GM21529 (cell line): ENCODE measurements around the gene SEC31A.
A peak's percentile ranks its signal among the peaks of the same experiment; 100 is the strongest.

Experiments
- ATAC-seq: cut with Tn5 transposase; IDR thresholded peaks from one replicate; pipeline ENCODE4 v1.9.1; 2021; ENCODE audit not compliant: unreplicated experiment

SEC31A gene

DNA sequence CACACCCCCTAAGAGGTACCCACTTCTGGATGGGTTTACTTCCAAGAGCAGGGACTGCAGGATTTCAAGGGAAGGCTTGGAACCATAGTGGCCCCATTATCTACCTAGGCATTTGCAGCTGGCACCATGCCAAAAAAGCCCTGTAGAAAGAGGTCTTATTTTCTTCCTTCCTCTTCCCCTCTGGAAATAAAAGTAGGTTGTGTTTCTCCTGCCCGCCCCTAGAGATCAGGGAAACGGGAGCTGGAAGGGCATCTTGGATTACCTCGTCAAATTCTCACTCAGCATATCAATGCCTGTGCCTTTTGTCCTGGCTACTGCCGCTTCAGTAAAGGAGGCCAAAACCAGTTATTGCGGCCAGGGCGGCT is 93.9 kb downstream of the SEC31A start:
- no peak for ATAC-seq

DNA sequence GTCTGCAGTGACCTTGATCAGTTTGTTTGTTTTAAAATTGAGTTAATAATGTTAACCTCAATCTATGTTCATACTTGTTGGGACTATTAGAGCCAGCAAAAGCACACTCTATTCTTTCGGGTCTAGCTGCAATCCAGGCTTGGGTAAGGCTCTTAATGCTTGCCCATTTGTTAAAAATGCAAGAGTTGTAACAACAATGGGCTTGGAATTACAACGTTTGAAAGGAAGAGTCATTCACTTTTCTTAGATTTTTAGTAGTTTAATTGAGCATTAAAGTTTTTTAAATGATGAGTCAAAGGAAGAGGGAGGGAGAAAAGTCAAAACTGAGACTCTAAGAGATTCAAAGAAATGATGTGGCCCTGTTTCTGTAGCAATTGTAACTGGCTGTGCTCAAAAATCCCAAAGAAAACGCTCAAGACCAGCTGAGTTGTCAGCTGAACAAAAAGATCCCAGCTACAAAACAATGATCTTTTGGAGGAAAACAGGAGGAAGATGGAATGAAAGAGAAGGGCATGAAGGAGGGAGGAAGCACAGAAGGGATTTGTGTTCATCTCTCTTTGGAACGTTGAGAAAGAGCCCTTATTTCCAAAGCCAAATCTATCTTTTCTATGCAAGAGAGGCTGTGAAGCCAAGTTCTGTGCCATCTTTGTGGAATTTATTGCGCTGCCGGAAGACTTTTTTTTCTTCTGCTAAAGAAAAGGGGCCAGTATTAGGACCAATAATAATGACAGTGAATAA is 97.9 kb downstream of the SEC31A start:
- ATAC-seq = no peak

DNA sequence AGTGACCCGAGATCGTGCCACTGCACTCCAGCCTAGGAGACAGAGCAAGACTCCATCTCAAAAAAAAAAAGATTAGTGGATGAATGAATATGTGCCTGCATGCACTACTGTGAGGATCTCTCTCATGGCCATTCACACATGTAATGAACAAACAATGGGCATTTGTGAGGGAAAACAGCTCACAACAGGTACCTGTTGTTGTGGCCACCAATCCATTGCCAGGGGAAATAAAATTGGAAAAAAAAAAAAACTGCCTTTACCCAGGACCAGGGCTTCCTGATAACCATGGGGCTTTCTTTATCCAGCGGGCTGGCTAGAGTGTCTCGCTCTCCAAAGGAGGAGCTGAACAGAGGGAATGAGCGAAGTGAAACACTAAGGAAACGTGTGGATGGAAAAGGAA is 99.8 kb downstream of the SEC31A start:
- ATAC-seq = no peak

GRCh38 chr4:82790060-82790660 is 100.8 kb downstream of the SEC31A start:
- ATAC-seq = no peak

DNA sequence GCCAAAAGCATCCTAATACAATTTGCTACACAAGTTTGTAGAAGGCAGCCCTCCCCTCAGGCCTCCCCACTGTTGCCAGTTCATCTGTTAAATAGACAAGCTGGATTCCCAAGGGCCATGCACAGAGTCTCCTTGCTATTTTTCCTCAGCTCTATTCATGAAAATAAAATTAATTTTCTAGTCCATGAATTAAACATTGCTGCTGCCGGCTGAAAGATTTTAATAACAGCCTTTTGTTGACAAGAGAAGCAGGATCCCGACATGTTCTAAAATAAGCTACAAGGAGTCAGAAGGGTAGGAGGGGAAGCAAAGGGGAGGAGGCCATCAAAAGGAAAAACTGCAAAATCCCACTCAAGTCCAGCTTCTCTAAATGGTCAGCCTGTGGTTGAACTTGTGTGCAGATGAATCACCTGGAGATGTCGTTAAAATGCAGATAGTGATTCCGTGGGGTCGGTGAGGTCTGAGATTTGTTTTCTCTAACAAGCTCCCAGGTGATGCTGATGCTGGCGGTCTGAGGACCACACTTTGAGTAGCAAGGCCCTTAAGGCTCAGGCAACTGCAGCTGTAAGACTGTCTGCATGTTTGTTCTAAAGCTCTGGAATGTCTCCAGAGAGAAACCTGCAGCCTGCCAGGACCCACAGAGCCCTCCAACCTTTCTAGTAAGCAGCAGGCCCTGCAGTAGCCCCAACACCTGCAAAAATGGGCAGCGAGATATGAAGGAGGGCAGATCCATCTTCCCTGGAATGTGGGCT is 101.8 kb downstream of the SEC31A start:
- ATAC-seq = no peak

- no peak for ATAC-seq
Observed at GRCh38 chr4:82787342-82787741, 103.6 kb downstream of the SEC31A start.

DNA sequence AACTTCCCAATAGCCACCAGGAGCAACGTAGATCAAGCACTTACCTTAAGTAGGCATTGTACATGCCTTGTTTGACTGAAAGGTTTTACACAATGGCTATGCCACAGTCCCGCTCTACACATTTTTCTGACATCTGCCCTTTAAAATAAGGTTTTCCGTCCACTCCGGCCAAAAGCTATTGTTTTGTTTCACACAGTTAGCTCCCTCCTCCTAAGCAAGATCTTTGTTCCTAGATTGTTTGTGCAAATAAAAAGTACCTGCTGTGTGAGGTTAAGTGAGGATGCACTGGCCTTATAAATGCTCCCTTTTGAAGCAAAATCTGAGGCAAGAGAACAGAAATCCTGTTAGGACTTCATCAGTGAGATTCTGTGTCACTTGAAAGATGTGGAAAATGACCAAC is 104.1 kb downstream of the SEC31A start:
- no peak for ATAC-seq

GRCh38 chr4:82785611-82786400 is 105.1 kb downstream of the SEC31A start:
- ATAC-seq = no peak

DNA sequence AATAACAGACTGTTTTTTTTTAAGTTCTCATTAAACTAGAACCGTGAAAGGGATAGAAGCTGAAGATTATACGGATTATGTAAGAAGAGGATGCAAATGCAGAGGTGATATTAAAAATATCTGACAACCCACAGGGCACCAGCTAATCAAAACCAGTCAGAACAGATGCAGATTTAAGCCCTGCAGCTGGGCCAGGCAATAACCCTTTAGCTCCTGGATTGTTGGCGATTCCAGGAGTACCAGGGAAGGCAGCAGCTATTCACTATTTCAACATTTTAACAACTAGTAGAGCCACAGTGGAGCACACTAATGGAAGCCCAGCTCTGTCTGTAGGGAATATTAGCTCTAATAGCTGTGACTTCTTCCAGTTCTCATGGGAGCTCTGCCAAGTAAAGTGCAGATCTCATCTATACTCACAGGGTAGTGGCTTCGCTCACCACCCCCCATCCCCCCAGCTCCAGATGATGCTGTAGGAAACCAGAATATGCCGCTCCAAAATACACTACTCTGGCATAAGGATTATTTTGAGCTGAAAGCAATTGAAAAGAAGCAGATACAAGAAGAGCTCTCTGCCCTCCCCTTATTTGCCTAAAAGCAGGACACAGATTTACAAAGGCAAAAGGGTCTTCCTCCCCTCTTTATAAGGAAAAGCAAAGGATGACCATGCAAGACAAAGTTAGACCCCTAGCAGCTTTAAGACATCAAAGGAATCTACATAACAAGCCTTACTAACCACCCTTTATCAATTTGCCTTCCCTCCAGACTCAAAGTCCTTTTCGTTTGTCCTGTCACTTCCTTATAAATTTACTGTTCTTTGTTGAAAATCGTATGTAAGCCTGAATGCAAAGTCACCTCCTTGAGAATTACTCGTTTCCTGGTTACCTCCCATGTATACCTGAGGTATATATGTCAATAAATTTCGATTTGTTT is 106.0 kb downstream of the SEC31A start:
- ATAC-seq = no peak

DNA sequence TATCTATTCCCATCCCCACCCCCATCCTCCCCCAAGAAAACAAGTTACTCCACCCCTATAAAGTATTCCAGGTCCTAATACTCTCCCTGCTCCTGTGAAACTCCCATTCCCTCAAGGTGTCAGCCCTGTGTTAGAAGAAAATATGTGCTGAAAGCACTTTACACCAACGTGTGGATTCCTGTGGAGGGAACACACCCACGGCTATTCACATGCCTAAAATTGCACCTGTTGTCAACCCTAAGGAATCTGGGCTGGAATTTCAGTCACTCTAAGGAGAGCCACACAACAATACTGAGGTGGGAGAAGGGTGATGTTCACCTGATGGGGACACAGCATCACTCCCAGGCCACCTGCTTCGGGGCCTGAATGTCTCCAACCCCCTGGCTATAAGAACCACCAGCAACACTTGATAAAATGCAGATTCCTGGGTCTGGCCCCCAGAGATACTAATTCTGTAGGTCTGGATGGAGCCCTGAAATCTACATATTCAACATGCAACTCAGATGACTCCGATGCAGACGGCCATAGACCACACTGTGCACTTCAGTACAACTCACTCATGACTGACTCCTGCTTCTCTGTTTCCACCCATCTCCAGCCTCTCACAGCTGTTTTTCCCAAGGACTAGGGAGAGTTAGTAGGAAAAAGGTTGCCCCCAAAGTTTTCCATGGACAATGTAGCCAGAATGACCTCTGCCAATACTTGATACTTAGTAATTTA is 108.2 kb downstream of the SEC31A start:
- no peak for ATAC-seq

DNA sequence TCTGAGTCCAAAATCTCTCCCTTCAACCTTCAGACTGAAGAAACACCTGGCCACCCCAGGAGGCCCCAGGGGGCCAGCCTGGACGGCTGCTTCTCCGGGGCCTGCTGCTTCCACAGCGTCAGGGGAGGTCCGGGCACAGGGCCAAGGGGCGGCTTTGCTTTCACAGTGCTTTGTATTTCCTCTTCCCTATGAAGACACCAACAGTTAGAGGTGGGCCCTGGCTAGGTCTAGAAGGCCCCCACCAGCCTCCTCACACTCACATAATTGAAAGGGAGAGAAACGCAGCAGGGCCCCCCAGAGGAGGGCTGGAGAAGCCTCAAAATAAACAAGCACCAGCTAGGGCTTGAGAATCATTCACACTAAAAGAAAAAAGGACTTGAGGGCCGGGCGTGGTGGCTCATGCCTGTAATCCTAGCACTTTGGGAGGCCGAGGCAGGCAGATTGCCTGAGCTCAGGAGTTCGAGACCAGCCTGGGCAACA is 110.2 kb downstream of the SEC31A start:
- ATAC-seq = peak; percentile 67

DNA sequence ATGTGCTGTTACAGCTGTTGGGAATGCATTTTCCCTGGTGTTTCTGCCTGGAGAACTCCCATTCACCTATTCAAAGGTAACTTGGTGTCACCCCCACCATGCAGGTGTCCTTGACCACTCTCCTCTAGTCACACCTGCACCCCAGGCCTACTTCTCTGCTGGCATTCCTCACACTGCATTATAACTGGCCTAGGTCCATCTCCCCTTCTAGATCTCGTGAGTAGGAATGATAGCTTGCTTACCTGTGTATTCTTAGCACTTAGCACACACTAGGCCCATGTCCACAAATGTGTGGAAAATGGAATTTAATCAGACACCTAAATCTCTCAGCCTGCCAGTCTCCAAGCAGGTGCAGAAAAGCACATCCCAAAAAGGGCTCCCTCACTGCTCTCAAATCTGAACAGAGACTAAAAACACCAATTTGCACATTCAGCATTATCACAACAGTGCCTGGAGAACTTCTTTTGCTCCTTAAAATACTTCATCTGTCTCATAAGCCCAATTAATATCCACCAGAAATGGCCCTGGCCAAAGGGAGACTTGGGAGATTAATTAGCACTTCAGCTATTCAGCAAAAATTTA is 110.7 kb downstream of the SEC31A start:
- ATAC-seq = peak; percentile 9

DNA sequence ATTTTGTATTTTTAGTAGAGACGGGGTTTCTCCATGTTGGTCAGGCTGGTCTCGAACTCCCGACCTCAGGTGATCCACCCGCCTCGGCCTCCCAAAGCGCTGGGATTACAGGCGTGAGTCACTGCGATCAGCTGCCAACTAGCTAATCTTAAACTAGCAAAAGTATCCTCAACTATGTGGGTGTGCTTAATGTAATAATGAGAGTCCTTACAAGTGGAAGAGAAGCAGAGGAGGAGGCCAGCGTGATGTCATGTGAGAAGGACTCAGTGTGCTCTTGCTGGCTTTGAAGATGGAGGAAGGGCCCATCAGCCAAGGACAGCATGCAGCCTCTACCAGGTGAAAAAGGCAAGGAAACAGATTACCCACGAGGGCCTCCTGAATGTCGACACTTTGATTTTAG is 111.9 kb downstream of the SEC31A start:
- no peak for ATAC-seq

- no peak for ATAC-seq
Observed at GRCh38 chr4:82777857-82778525, 113.0 kb downstream of the SEC31A start.

DNA sequence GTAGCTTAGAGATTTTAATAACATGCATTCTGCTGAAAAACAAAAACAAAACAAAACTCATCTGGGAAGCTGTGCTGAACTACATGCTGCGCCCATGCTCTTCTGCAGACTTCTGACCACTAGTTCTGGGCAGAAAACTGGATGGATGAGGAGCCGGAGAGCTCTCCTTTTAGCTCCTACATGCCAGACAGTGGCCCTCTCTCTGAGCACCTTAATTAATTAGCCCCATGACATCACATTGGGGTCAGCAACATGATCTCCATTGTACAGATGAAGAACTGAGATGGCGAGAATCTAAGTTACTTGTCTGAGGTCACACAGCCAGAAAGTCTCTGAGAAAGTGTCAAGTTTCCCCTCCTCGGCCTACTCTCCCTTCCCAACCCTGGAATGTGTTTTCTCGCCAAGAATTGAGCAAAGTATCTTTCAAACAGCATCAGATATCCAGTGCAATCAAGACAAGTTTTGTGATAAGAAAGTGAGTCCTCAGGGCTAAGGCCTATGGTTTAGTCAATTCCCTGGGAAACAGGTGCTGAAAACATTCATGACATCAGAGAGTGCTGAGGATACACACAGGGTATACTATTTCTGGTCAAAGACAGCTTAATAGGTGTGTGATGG is 113.9 kb downstream of the SEC31A start:
- no peak for ATAC-seq

DNA sequence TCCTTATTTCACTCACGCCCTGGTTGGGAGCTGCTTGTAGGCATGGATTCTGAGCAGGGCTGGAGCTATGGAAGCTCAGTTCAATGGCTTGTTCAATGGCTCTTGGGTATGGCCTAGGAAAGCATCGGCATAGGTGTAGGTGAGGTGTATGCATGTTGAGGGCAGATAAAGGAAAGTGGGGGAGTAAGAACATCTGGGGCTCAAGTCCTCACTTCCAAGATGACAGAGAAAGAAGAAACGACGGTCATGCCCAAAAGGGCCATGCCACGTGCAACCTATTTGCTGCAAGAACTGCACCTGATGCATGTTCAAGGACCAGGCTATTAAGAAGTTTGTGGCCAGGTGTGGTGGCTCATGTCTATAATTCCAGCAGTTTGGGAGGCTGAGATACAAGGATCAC is 115.7 kb downstream of the SEC31A start:
- ATAC-seq = no peak

DNA sequence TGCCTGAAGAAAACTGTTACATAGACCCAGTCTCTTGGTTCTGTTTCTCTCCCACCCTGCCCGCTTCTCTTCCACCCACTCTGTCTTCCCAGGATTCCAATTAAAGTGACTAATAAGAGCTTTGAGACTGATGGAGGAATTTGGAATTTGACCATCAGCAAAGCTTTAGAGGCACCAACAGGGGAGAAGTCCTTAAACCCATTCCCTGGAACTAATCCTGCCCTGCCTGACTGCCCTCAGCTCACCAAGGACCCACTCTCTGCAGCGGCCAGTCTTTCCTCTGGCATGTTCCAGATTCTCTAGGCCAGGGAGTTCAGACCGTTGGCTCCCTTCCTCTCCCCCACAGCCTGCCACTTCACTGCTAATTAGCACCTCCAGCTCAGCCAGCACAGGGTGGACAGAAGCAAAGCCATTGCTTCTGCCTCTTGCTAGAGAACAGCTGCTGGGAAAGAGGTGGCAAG is 116.2 kb downstream of the SEC31A start:
- ATAC-seq = no peak

- no peak for ATAC-seq
Observed at GRCh38 chr4:82773057-82773456, 117.9 kb downstream of the SEC31A start.
